HG03135 (cell line): ENCODE results near the gene PAM16.
A peak's percentile ranks its signal among the peaks of the same experiment; 100 is the strongest.
"Not testable (repeated sequence)": the region's sequence is repeated elsewhere in the genome, so short reads cannot be mapped to it uniquely, and the experiment has no call there.

Source experiments
- ATAC-seq: cut with Tn5 transposase; IDR thresholded peaks from one replicate; pipeline ENCODE4 v1.9.1; 2021; ENCODE audit warnings: mild to moderate bottlenecking, moderate library complexity; ENCODE audit not compliant: unreplicated experiment

The PAM16 gene

GRCh38 chr16:4337540-4338088 is 13.5 kb downstream of the PAM16 start:
- no peak for ATAC-seq

- ATAC-seq = no peak
Observed at GRCh38 chr16:4336701-4337539, 14.2 kb downstream of the PAM16 start.

- ATAC-seq = no peak
Observed at GRCh38 chr16:4334724-4335495, 16.2 kb downstream of the PAM16 start.

GRCh38 chr16:4333714-4334113 is 17.4 kb downstream of the PAM16 start:
- ATAC-seq = not testable (repeated sequence)

GRCh38 chr16:4333308-4333638 is 17.8 kb downstream of the PAM16 start:
- no peak for ATAC-seq

GRCh38 chr16:4332623-4333307 is 18.4 kb downstream of the PAM16 start:
- no peak for ATAC-seq

- ATAC-seq = no peak
Observed at GRCh38 chr16:4332083-4332482, 19.0 kb downstream of the PAM16 start.

- peak; percentile 54 for ATAC-seq
Observed at GRCh38 chr16:4330277-4330874, 20.7 kb downstream of the PAM16 start.

GRCh38 chr16:4328782-4329775 is 22.0 kb downstream of the PAM16 start:
- no peak for ATAC-seq

- ATAC-seq = no peak
Observed at GRCh38 chr16:4328046-4328781, 22.9 kb downstream of the PAM16 start.

- no peak for ATAC-seq
Observed at GRCh38 chr16:4327386-4328045, 23.6 kb downstream of the PAM16 start.

- ATAC-seq = no peak
Observed at GRCh38 chr16:4325253-4325758, 25.8 kb downstream of the PAM16 start.

- ATAC-seq = no peak
Observed at GRCh38 chr16:4324492-4325252, 26.4 kb downstream of the PAM16 start.

- no peak for ATAC-seq
Observed at GRCh38 chr16:4323845-4324488, 27.2 kb downstream of the PAM16 start.

- no peak for ATAC-seq
Observed at GRCh38 chr16:4323071-4323844, 27.9 kb downstream of the PAM16 start.
